HepG2 (cell line): ENCODE data around the gene PDE4D. TPM values are rescaled to one million over a fixed set of nuclear protein-coding genes. Genes with fewer than 3 reads are reported as not detected.

Source experiments
- ATAC-seq: fragments of 200-7000 bp; cut with Tn5 transposase; 3 replicates; pipeline ENCODE4 v1.9.1; 2020; ENCODE audit warnings: mild to moderate bottlenecking, moderate library complexity
- BruUV-seq: library from RNA; stranded (reverse); fragments of 400-500 nt; replicated peaks from 2 replicates; lab custom pipeline; 2021; lab: Mats Ljungman, UMichigan
- CTCF ChIA-PET: fragments of 300-600 bp; formaldehyde crosslinking; extraction: SDS; loops from one replicate; lab custom pipeline; 2021; ENCODE audit warnings: low total read pairs, inconsistent platforms, low intra/inter-chr PET ratio; lab: Yijun Ruan, JAX
- POLR2A ChIA-PET: fragments of 350-600 bp; sonication (Branson Sonifier 250); formaldehyde crosslinking; loops from one replicate; lab custom pipeline; 2020; ENCODE audit warnings: antibody characterized with exemption, inconsistent platforms; lab: Yijun Ruan, JAX
- DNase-seq: peaks from one replicate; pipeline ENCODE4 v3.0.0-alpha.2; 2015; ENCODE audit warnings: low spot score
- FAIRE-seq: peaks from 3 replicates; lab custom pipeline; 2011; peaks lifted over from hg19 to GRCh38; lab: Jason Lieb, UNC
- H2AFZ ChIP-seq: one replicate; pipeline ENCODE4 v1.6.1; 2011; ENCODE audit warnings: low read length, inconsistent platforms
- H3K27ac ChIP-seq: fragments of 300-600 bp; 3 replicates; pipeline ENCODE4 v1.8.0; 2011; ENCODE audit warnings: mixed run types, mild to moderate bottlenecking, mixed read lengths, low read length, inconsistent platforms; ENCODE audit not compliant: insufficient read depth; ENCODE audit errors: extremely low read length
- H3K27me3 ChIP-seq, 2 experiments: fragments of 200-600 bp in 1 of 2; 2 replicates in 1 of 2; 3 replicates in 1 of 2; pipeline versions ENCODE4 v1.6.0 to v1.8.0; 2011; ENCODE audit warnings: low read length in 2 of 2, mild to moderate bottlenecking in 2 of 2, moderate library complexity in 2 of 2, inconsistent platforms in 1 of 2; ENCODE audit not compliant: insufficient read depth in 2 of 2, control insufficient read depth in 1 of 2
- H3K36me3 ChIP-seq, 2 experiments: fragments of 200-600 bp in 1 of 2; replicated peaks in 1 of 2; 2 replicates in 1 of 2; 3 replicates in 1 of 2; pipeline versions ENCODE4 v1.5.1 to v1.8.0; 2011; ENCODE audit warnings: low read length in 2 of 2, inconsistent platforms in 1 of 2; ENCODE audit not compliant: insufficient read depth in 2 of 2, control insufficient read depth in 1 of 2
- H3K4me1 ChIP-seq: 2 replicates; pipeline ENCODE4 v1.5.1; 2012; ENCODE audit warnings: low read length, inconsistent platforms; ENCODE audit not compliant: insufficient read depth
- H3K4me2 ChIP-seq: 2 replicates; pipeline ENCODE4 v1.6.0; 2011; ENCODE audit warnings: low read depth, low read length, inconsistent platforms
- H3K4me3 ChIP-seq, 3 experiments: fragments of 200-600 bp in 1 of 3; sonication (generic), shearing (Covaris generic) in 1 of 3; replicated peaks in 1 of 3; 2 replicates each; pipeline ENCODE4 v1.5.1; 2011 to 2016; ENCODE audit warnings: low read length in 3 of 3, inconsistent platforms in 2 of 3, low read depth in 2 of 3, mild to moderate bottlenecking in 2 of 3, control low read depth in 1 of 3, mixed read lengths in 1 of 3; ENCODE audit not compliant: insufficient read depth in 1 of 3
- H3K79me2 ChIP-seq: one replicate; pipeline ENCODE4 v1.6.1; 2011; ENCODE audit warnings: low read length, inconsistent platforms; ENCODE audit not compliant: insufficient read depth
- H3K9ac ChIP-seq: 2 replicates; pipeline ENCODE4 v1.6.0; 2011; ENCODE audit warnings: mild to moderate bottlenecking, low read depth, low read length, inconsistent platforms; ENCODE audit not compliant: insufficient read depth
- H3K9me3 ChIP-seq: 2 replicates; pipeline ENCODE4 v1.5.1; 2012; ENCODE audit warnings: mild to moderate bottlenecking, low read length
- H4K20me1 ChIP-seq: 2 replicates; pipeline ENCODE4 v1.6.0; 2011; ENCODE audit warnings: inconsistent platforms, mild to moderate bottlenecking, low read length, moderate library complexity; ENCODE audit not compliant: insufficient read depth
- ATAD3A ChIP-seq: sonication (generic); formaldehyde crosslinking; IDR thresholded peaks from 2 replicates; pipeline ENCODE4 v1.4.0; 2020; ENCODE audit warnings: missing genetic modification reagents
- CERS6 ChIP-seq: sonication (generic); formaldehyde crosslinking; IDR thresholded peaks from 2 replicates; pipeline ENCODE4 v1.5.0; 2020; ENCODE audit warnings: missing genetic modification reagents
- CHD2 ChIP-seq: IDR thresholded peaks from 2 replicates; pipeline ENCODE4 v1.6.1; 2011; ENCODE audit warnings: low read depth, low read length, improper control_type of control experiment
- FLYWCH1 ChIP-seq: sonication (generic); formaldehyde crosslinking; IDR thresholded peaks from 2 replicates; pipeline ENCODE4 v1.8.1; 2023; ENCODE audit warnings: mild to moderate bottlenecking, missing genetic modification reagents
- FOXO1 ChIP-seq: sonication (generic); formaldehyde crosslinking; IDR thresholded peaks from 2 replicates; pipeline ENCODE4 v1.4.0; 2020; ENCODE audit warnings: missing genetic modification reagents
- GTF3A ChIP-seq: sonication (generic); formaldehyde crosslinking; conservative IDR thresholded peaks from 2 replicates; pipeline ENCODE4 v1.4.0; 2020; ENCODE audit warnings: mild to moderate bottlenecking, missing genetic modification reagents
- MAZ ChIP-seq, 2 experiments: sonication (generic) in 1 of 2; formaldehyde crosslinking in 1 of 2; IDR thresholded peaks; 2 replicates each; pipeline versions ENCODE4 v1.5.0 to v1.6.1; 2012 to 2020; ENCODE audit warnings: low read depth in 2 of 2, mild to moderate bottlenecking in 2 of 2, borderline replicate concordance in 1 of 2, improper control_type of control experiment in 1 of 2, low read length in 1 of 2, missing genetic modification reagents in 1 of 2, moderate library complexity in 1 of 2
- MXD4 ChIP-seq: IDR thresholded peaks from 2 replicates; pipeline ENCODE4 v1.6.1; 2016; ENCODE audit warnings: mild to moderate bottlenecking, missing biosample characterization, missing genetic modification reagents
- RNF219 ChIP-seq: sonication (generic); formaldehyde crosslinking; IDR thresholded peaks from 2 replicates; pipeline ENCODE4 v1.5.0; 2020; ENCODE audit warnings: mild to moderate bottlenecking, missing genetic modification reagents
- SRSF1 ChIP-seq: fragments of 200-400 bp; formaldehyde crosslinking; optimal IDR thresholded peaks from 2 replicates; pipeline ENCODE3; 2017; ENCODE audit warnings: mild to moderate bottlenecking, low read depth, low read length, moderate library complexity
- TOE1 ChIP-seq: sonication (generic); formaldehyde crosslinking; IDR thresholded peaks from 2 replicates; pipeline ENCODE4 v1.4.0; 2020; ENCODE audit warnings: mild to moderate bottlenecking, missing genetic modification reagents
- ZNF3 ChIP-seq: IDR thresholded peaks from 2 replicates; pipeline ENCODE4 v1.7.0; 2017; ENCODE audit warnings: inconsistent platforms
- ZNF770 ChIP-seq: sonication (generic); formaldehyde crosslinking; IDR thresholded peaks from 2 replicates; pipeline ENCODE4 v1.5.0; 2020; ENCODE audit warnings: mild to moderate bottlenecking, missing genetic modification reagents
- WGBS: methylation state at CpG from one replicate; pipeline ENCODE4 v1.1.6; 2017; ENCODE audit warnings: low lambda C conversion rate; 5-methylcytosine and 5-hydroxymethylcytosine counted together
- in situ Hi-C: cut with HindIII; loops from 2 replicates; pipeline ENCODE4 v1.10.0; 2017; ENCODE audit warnings: low pct_unique_long_range_greater_than_20kb; ENCODE audit not compliant: extremely low pct_ligation_motif_present
- intact Hi-C: fragments of 100-400 bp; cut with micrococcal nuclease; formaldehyde crosslinking; loops from one replicate; pipeline ENCODE4 v1.10.0; 2022; ENCODE audit not compliant: unreplicated experiment
- polyA plus RNA-seq, 8 experiments: library from polyadenylated mRNA; depleted of rRNA in 3 of 8; stranded (reverse) in 7 of 8; unstranded in 1 of 8; fragments of >200 nt; fragmentation: Illumina TruSeq in 4 of 8; extraction: Trizol in 4 of 8; gene quantifications; 2 replicates each; pipeline versions ENCODE4 v1.2.1 to v1.2.3, GENCODE V29; 2011 to 2016; ENCODE audit warnings: low read depth in 4 of 8, missing spikeins in 1 of 8, mixed read lengths in 1 of 8; ENCODE audit not compliant: insufficient read depth in 1 of 8
- total RNA-seq, 5 experiments: library from RNA; depleted of rRNA; stranded (reverse); fragments of >200 nt; fragmentation: Illumina TruSeq; extraction: Trizol; gene quantifications; 2 replicates each; pipeline ENCODE4 v1.2.3, GENCODE V29; 2016; ENCODE audit warnings: low read depth in 1 of 5

PDE4D gene
- total and polyA plus RNA-seq, 2 of the 13 experiments (the other 11 are each of a cell fraction or from before 2014, with no cell fraction given), result 7.0 to 12.2 TPM

GRCh38 chr5:59519338-59519737 lies 374.2 kb downstream of the PDE4D start:
- Histone ChIP-seq H3K79me2 (no peaks in the 10 kb centered on the region), H3K4me1 (no peaks in the 10 kb centered on the region), H2AFZ (no peak overlapping the region), H3K9ac (no peak overlapping the region), H3K27me3 (no peaks in the 10 kb centered on the region), H3K9me3 (no peaks in the 10 kb centered on the region), H3K4me2 (no peak overlapping the region), H3K27ac (no peak overlapping the region), H3K4me3 (no peak overlapping the region), H3K36me3 (no peaks in the 10 kb centered on the region), H4K20me1 (no peaks in the 10 kb centered on the region)
- in situ Hi-C loops (loop anchor here (25.0 kb wide), 1 partner anchor 143 kb away; no protein-coding TSS in a partner anchor), intact Hi-C loops (no loop called here)
- no peak for FAIRE-seq
- no peak for ATAC-seq
- TF ChIP-seq GTF3A (CRISPR knock-in tag) (no peak), FOXO1 (no peak), ATAD3A (CRISPR knock-in tag) (no peak), FLYWCH1 (CRISPR knock-in tag) (no peak)
- POLR2A ChIA-PET, result no interaction called here
- no peak for DNase-seq
- CTCF ChIA-PET, result no interaction called here
- WGBS, result 74% methylated on average over 5 of the region's 5 CpGs
- BruUV-seq, result no TSS peak

- Histone ChIP-seq H3K9me3 (no peaks in the 10 kb centered on the region), H3K9ac (no peak overlapping the region), H3K27ac (no peak overlapping the region), H3K4me1 (no peaks in the 10 kb centered on the region), H2AFZ (no peak overlapping the region), H3K4me3 (no peak overlapping the region), H4K20me1 (no peaks in the 10 kb centered on the region), H3K4me2 (no peak overlapping the region), H3K27me3 (no peaks in the 10 kb centered on the region), H3K36me3 (no peaks in the 10 kb centered on the region), H3K79me2 (no peaks in the 10 kb centered on the region)
- FAIRE-seq (no peak), ATAC-seq (no peak), DNase-seq (no peak)
- CTCF ChIA-PET, result no interaction called here
- in situ Hi-C loops, result loop anchor here (25.0 kb wide), 1 partner anchor 144 kb away; no protein-coding TSS in a partner anchor
- POLR2A ChIA-PET, result no interaction called here
- WGBS, result 68% methylated on average over 3 of the region's 3 CpGs
- intact Hi-C loops, result no loop called here
- no TSS peak for BruUV-seq
- TF ChIP-seq CHD2, result no peak
- TF ChIP-seq TOE1, result no peak
- no peak for TF ChIP-seq MXD4
- TF ChIP-seq MAZ (IDR thresholded peaks at IDR 0.05; ENCODE audit: borderline replicate concordance, low read depth, low read length), result no peak
- TF ChIP-seq MAZ (CRISPR knock-in tag; IDR thresholded peaks at IDR 0.05; ENCODE audit: low read depth), result no peak
- no peak for TF ChIP-seq ZNF3 (CRISPR knock-in tag)
- no peak for TF ChIP-seq SRSF1
- TF ChIP-seq CERS6 (CRISPR knock-in tag), result no peak
- no peak for TF ChIP-seq ZNF770 (CRISPR knock-in tag)
- TF ChIP-seq RNF219, result no peak
Measured at GRCh38 chr5:59517926-59518585, 375.5 kb downstream of the PDE4D start.
